WTC11 (cell line): ENCODE results near the gene ABCB4. TPM values are rescaled to one million over a fixed set of nuclear protein-coding genes. Genes with fewer than 3 reads are reported as not detected.

Source experiments
- ATAC-seq: fragments of 200-7000 bp; cut with Tn5 transposase; 2 replicates; pipeline ENCODE4 v1.10.0; 2021; ENCODE audit warnings: mild to moderate bottlenecking, moderate library complexity
- CTCF ChIA-PET: fragments of 300-600 bp; sonication (Branson Sonifier 250); formaldehyde crosslinking; loops from one replicate; lab custom pipeline; 2021; ENCODE audit warnings: antibody characterized with exemption; lab: Charles Lee
- POLR2A ChIA-PET: fragments of 350-600 bp; sonication (Branson Sonifier 250); formaldehyde crosslinking; loops from one replicate; lab custom pipeline; 2021; ENCODE audit warnings: antibody characterized with exemption; lab: Charles Lee
- DNase-seq: peaks from one replicate; pipeline ENCODE4 v3.0.0; 2021; ENCODE audit warnings: low spot score
- H3K27ac Mint-ChIP-seq: 2 replicates; pipeline ENCODE4 v1.8.0; 2021; ENCODE audit warnings: mixed read lengths
- H3K27me3 Mint-ChIP-seq: 2 replicates; pipeline ENCODE4 v1.8.0; 2021; ENCODE audit warnings: low read depth, mild to moderate bottlenecking, moderate library complexity, mixed read lengths
- H3K36me3 Mint-ChIP-seq: 2 replicates; pipeline ENCODE4 v1.8.0; 2021; ENCODE audit warnings: mixed read lengths
- H3K4me1 Mint-ChIP-seq: 2 replicates; pipeline ENCODE4 v1.8.0; 2022; ENCODE audit warnings: mixed read lengths
- H3K4me3 Mint-ChIP-seq: 2 replicates; pipeline ENCODE4 v1.8.0; 2021; ENCODE audit warnings: mild to moderate bottlenecking, moderate library complexity, mixed read lengths
- H3K9me3 Mint-ChIP-seq: 2 replicates; pipeline ENCODE4 v1.8.0; 2021; ENCODE audit warnings: mixed read lengths
- ATF1 ChIP-seq: sonication (generic); formaldehyde crosslinking; IDR thresholded peaks from 2 replicates; pipeline ENCODE4 v1.8.1; 2023; ENCODE audit warnings: mild to moderate bottlenecking, moderate library complexity, missing genetic modification reagents
- CDX4 ChIP-seq: fragments of 250-450 bp; sonication (Bioruptor Pico); IDR thresholded peaks from 2 replicates; pipeline ENCODE4 v1.9.0; 2021; ENCODE audit warnings: moderate library complexity, mild to moderate bottlenecking, inconsistent platforms, borderline replicate concordance
- CREB1 ChIP-seq: sonication (generic); formaldehyde crosslinking; IDR thresholded peaks from 2 replicates; pipeline ENCODE4 v1.8.0; 2023; ENCODE audit warnings: mild to moderate bottlenecking, missing genetic modification reagents
- EMX1 ChIP-seq: fragments of 250-450 bp; sonication (Bioruptor Pico); IDR thresholded peaks from 2 replicates; pipeline ENCODE4 v1.8.0; 2021; ENCODE audit warnings: mild to moderate bottlenecking
- GRHL2 ChIP-seq: fragments of 250-450 bp; sonication (Bioruptor Pico); IDR thresholded peaks from 2 replicates; pipeline ENCODE4 v1.8.0; 2022; ENCODE audit warnings: mild to moderate bottlenecking, moderate library complexity; ENCODE audit not compliant: insufficient replicate concordance, severe bottlenecking
- JAZF1 ChIP-seq: fragments of 250-450 bp; sonication (Bioruptor Pico); IDR thresholded peaks from 2 replicates; pipeline ENCODE4 v1.9.0; 2021; ENCODE audit warnings: moderate library complexity, mild to moderate bottlenecking, inconsistent platforms
- KAT7 ChIP-seq: sonication (generic); formaldehyde crosslinking; IDR thresholded peaks from 2 replicates; pipeline ENCODE4 v1.8.1; 2023; ENCODE audit warnings: missing genetic modification reagents, mild to moderate bottlenecking, borderline replicate concordance
- MAX ChIP-seq: sonication (generic); formaldehyde crosslinking; IDR thresholded peaks from 2 replicates; pipeline ENCODE4 v1.8.0; 2022; ENCODE audit warnings: mild to moderate bottlenecking, missing genetic modification reagents
- MXD4 ChIP-seq: fragments of 250-450 bp; sonication (Bioruptor Pico); IDR thresholded peaks from 2 replicates; pipeline ENCODE4 v1.8.0; 2021; ENCODE audit warnings: mild to moderate bottlenecking, moderate library complexity, borderline replicate concordance
- NFATC4 ChIP-seq: fragments of 250-450 bp; sonication (Bioruptor Pico); IDR thresholded peaks from 2 replicates; pipeline ENCODE4 v1.9.0; 2021; ENCODE audit warnings: mild to moderate bottlenecking
- NR2C2 ChIP-seq: sonication (generic); formaldehyde crosslinking; IDR thresholded peaks from 2 replicates; pipeline ENCODE4 v1.8.0; 2022; ENCODE audit warnings: mild to moderate bottlenecking, missing genetic modification reagents
- OVOL2 ChIP-seq: fragments of 250-450 bp; sonication (Bioruptor Pico); IDR thresholded peaks from 2 replicates; pipeline ENCODE4 v1.9.0; 2021; ENCODE audit warnings: mild to moderate bottlenecking, borderline replicate concordance
- RORB ChIP-seq: fragments of 250-450 bp; sonication (Bioruptor Pico); IDR thresholded peaks from 2 replicates; pipeline ENCODE4 v1.9.0; 2021; ENCODE audit warnings: mild to moderate bottlenecking
- SOX15 ChIP-seq: fragments of 250-450 bp; sonication (Bioruptor Pico); IDR thresholded peaks from 2 replicates; pipeline ENCODE4 v1.9.0; 2021; ENCODE audit warnings: mild to moderate bottlenecking
- TCF7 ChIP-seq: sonication (generic); formaldehyde crosslinking; IDR thresholded peaks from 2 replicates; pipeline ENCODE4 v1.8.0; 2022; ENCODE audit warnings: mild to moderate bottlenecking, low read depth, missing genetic modification reagents, moderate library complexity
- TP53 ChIP-seq: sonication (generic); formaldehyde crosslinking; IDR thresholded peaks from 2 replicates; pipeline ENCODE4 v1.8.1; 2023; ENCODE audit warnings: mild to moderate bottlenecking, missing genetic modification reagents
- ZNF121 ChIP-seq: sonication (generic); formaldehyde crosslinking; IDR thresholded peaks from 2 replicates; pipeline ENCODE4 v1.8.0; 2023; ENCODE audit warnings: missing genetic modification reagents
- ZNF263 ChIP-seq: sonication (generic); formaldehyde crosslinking; IDR thresholded peaks from 2 replicates; pipeline ENCODE4 v1.8.1; 2022; ENCODE audit warnings: low read depth, mild to moderate bottlenecking, moderate library complexity, missing genetic modification reagents
- ZNF396 ChIP-seq: fragments of 250-450 bp; sonication (Bioruptor Pico); IDR thresholded peaks from 2 replicates; pipeline ENCODE4 v1.8.0; 2021; ENCODE audit warnings: mild to moderate bottlenecking, moderate library complexity, borderline replicate concordance
- total RNA-seq: library from RNA; stranded (reverse); gene quantifications from 3 replicates; pipeline ENCODE4 v1.2.3, GENCODE V29; 2021
- TF ChIP-seq, protein P1 (sequence below): fragments of 250-450 bp; sonication (Bioruptor Pico); IDR thresholded peaks from 2 replicates; pipeline ENCODE4 v1.8.0; 2021; ENCODE audit warnings: mild to moderate bottlenecking
- TF ChIP-seq, protein P2 (sequence below): sonication (generic); formaldehyde crosslinking; IDR thresholded peaks from 2 replicates; pipeline ENCODE4 v1.8.0; 2022; ENCODE audit warnings: mild to moderate bottlenecking, missing genetic modification reagents
- TF ChIP-seq, protein P3 (sequence below): fragments of 250-450 bp; sonication (Bioruptor Pico); IDR thresholded peaks from 2 replicates; pipeline ENCODE4 v1.9.0; 2021; ENCODE audit warnings: mild to moderate bottlenecking
- TF ChIP-seq, protein P4 (sequence below): fragments of 250-450 bp; sonication (Bioruptor Pico); IDR thresholded peaks from 2 replicates; pipeline ENCODE4 v2.1.2; 2022; ENCODE audit warnings: mild to moderate bottlenecking, moderate library complexity
- TF ChIP-seq, protein P5 (sequence below): sonication (generic); formaldehyde crosslinking; IDR thresholded peaks from 2 replicates; pipeline ENCODE4 v1.8.1; 2023; ENCODE audit warnings: mild to moderate bottlenecking, missing genetic modification reagents, moderate library complexity
- TF ChIP-seq, protein P6 (sequence below): sonication (generic); formaldehyde crosslinking; IDR thresholded peaks from 2 replicates; pipeline ENCODE4 v1.8.1; 2022; ENCODE audit warnings: mild to moderate bottlenecking, missing genetic modification reagents, moderate library complexity, borderline replicate concordance

Gene ABCB4
- total RNA-seq, 1 experiment from 2014 or later: 1.2 TPM

DNA sequence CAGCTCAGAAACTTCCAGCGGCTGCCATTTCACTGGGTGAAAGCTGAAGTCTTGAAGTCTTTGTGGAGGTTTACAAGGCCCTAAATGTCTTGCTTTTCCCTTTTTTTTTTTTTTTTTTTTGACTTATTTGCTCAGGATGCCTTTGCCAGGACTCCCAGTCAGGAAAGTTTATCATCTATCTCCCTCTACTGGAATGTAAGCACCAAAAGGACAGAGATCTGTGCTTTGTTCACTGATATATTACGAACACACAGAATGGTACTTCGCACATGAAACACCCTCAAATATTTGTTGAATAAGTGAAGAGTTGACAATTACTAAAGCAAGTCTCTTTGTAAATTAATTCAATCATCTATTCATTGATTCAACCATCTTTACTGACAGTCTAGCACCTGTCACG lies 23.2 kb downstream of the ABCB4 start:
- H3K27me3 Mint-ChIP-seq: no peaks in the 10 kb centered on the region
- H3K4me1 Mint-ChIP-seq: peaks cover 16% of the 10 kb centered on the region
- no peaks in the 10 kb centered on the region for H3K36me3 Mint-ChIP-seq
- ATAC-seq (no peak), DNase-seq (no peak)
- POLR2A ChIA-PET: no interaction called here
- no peaks in the 10 kb centered on the region for H3K9me3 Mint-ChIP-seq
- CTCF ChIA-PET: interaction anchor here (0.6 kb wide), 2 partner anchors 107 to 204 kb away, joined by 3 to 4 read pairs; no protein-coding TSS in a partner anchor
- no peak overlapping the region for H3K4me3 Mint-ChIP-seq
- no peak overlapping the region for H3K27ac Mint-ChIP-seq
- no peak for TF ChIP-seq NFATC4 (CRISPR knock-in tag)
- TF ChIP-seq, protein P1, sequence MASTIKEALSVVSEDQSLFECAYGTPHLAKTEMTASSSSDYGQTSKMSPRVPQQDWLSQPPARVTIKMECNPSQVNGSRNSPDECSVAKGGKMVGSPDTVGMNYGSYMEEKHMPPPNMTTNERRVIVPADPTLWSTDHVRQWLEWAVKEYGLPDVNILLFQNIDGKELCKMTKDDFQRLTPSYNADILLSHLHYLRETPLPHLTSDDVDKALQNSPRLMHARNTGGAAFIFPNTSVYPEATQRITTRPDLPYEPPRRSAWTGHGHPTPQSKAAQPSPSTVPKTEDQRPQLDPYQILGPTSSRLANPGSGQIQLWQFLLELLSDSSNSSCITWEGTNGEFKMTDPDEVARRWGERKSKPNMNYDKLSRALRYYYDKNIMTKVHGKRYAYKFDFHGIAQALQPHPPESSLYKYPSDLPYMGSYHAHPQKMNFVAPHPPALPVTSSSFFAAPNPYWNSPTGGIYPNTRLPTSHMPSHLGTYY (CRISPR knock-in tag): no peak
- TF ChIP-seq OVOL2 (CRISPR knock-in tag): no peak
- TF ChIP-seq TCF7 (CRISPR knock-in tag): no peak
- TF ChIP-seq, protein P2, sequence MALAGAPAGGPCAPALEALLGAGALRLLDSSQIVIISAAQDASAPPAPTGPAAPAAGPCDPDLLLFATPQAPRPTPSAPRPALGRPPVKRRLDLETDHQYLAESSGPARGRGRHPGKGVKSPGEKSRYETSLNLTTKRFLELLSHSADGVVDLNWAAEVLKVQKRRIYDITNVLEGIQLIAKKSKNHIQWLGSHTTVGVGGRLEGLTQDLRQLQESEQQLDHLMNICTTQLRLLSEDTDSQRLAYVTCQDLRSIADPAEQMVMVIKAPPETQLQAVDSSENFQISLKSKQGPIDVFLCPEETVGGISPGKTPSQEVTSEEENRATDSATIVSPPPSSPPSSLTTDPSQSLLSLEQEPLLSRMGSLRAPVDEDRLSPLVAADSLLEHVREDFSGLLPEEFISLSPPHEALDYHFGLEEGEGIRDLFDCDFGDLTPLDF: no peak
- TF ChIP-seq NR2C2: no peak
- no peak for TF ChIP-seq CREB1 (CRISPR knock-in tag)
- no peak for TF ChIP-seq GRHL2 (CRISPR knock-in tag)
- TF ChIP-seq ZNF121 (CRISPR knock-in tag): no peak
- no peak for TF ChIP-seq EMX1 (CRISPR knock-in tag)
- TF ChIP-seq CDX4 (CRISPR knock-in tag): no peak
- TF ChIP-seq TP53 (CRISPR knock-in tag): no peak
- TF ChIP-seq SOX15 (CRISPR knock-in tag): no peak
- no peak for TF ChIP-seq RORB (CRISPR knock-in tag)
- TF ChIP-seq, protein P3, sequence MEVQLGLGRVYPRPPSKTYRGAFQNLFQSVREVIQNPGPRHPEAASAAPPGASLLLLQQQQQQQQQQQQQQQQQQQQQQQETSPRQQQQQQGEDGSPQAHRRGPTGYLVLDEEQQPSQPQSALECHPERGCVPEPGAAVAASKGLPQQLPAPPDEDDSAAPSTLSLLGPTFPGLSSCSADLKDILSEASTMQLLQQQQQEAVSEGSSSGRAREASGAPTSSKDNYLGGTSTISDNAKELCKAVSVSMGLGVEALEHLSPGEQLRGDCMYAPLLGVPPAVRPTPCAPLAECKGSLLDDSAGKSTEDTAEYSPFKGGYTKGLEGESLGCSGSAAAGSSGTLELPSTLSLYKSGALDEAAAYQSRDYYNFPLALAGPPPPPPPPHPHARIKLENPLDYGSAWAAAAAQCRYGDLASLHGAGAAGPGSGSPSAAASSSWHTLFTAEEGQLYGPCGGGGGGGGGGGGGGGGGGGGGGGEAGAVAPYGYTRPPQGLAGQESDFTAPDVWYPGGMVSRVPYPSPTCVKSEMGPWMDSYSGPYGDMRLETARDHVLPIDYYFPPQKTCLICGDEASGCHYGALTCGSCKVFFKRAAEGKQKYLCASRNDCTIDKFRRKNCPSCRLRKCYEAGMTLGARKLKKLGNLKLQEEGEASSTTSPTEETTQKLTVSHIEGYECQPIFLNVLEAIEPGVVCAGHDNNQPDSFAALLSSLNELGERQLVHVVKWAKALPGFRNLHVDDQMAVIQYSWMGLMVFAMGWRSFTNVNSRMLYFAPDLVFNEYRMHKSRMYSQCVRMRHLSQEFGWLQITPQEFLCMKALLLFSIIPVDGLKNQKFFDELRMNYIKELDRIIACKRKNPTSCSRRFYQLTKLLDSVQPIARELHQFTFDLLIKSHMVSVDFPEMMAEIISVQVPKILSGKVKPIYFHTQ (CRISPR knock-in tag): no peak
- TF ChIP-seq, all 79 proteins: peak for 0

- POLR2A ChIA-PET: no interaction called here
- no peak for ATAC-seq
- TF ChIP-seq MXD4 (CRISPR knock-in tag): no peak
- TF ChIP-seq ZNF263 (CRISPR knock-in tag): no peak
- TF ChIP-seq, protein P4, sequence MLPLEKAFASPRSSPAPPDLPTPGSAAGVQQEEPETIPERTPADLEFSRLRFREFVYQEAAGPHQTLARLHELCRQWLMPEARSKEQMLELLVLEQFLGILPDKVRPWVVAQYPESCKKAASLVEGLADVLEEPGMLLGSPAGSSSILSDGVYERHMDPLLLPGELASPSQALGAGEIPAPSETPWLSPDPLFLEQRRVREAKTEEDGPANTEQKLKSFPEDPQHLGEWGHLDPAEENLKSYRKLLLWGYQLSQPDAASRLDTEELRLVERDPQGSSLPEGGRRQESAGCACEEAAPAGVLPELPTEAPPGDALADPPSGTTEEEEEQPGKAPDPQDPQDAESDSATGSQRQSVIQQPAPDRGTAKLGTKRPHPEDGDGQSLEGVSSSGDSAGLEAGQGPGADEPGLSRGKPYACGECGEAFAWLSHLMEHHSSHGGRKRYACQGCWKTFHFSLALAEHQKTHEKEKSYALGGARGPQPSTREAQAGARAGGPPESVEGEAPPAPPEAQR (CRISPR knock-in tag): no peak
- TF ChIP-seq ZNF396: no peak
- no peak for TF ChIP-seq JAZF1 (CRISPR knock-in tag)
- TF ChIP-seq, protein P5, sequence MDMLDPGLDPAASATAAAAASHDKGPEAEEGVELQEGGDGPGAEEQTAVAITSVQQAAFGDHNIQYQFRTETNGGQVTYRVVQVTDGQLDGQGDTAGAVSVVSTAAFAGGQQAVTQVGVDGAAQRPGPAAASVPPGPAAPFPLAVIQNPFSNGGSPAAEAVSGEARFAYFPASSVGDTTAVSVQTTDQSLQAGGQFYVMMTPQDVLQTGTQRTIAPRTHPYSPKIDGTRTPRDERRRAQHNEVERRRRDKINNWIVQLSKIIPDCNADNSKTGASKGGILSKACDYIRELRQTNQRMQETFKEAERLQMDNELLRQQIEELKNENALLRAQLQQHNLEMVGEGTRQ (CRISPR knock-in tag): no peak
- no peak for TF ChIP-seq KAT7
- no peak for TF ChIP-seq OVOL2 (CRISPR knock-in tag)
- TF ChIP-seq, protein P2: no peak
- TF ChIP-seq ATF1 (CRISPR knock-in tag): no peak
- no peak for TF ChIP-seq MAX (CRISPR knock-in tag)
- no peak for TF ChIP-seq EMX1 (CRISPR knock-in tag)
- TF ChIP-seq, protein P6, sequence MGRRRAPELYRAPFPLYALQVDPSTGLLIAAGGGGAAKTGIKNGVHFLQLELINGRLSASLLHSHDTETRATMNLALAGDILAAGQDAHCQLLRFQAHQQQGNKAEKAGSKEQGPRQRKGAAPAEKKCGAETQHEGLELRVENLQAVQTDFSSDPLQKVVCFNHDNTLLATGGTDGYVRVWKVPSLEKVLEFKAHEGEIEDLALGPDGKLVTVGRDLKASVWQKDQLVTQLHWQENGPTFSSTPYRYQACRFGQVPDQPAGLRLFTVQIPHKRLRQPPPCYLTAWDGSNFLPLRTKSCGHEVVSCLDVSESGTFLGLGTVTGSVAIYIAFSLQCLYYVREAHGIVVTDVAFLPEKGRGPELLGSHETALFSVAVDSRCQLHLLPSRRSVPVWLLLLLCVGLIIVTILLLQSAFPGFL (CRISPR knock-in tag): no peak
Observed at GRCh38 chr7:87451187-87451586, 24.3 kb downstream of the ABCB4 start.

More at GRCh38 chr7:87451187-87451586, 24.3 kb downstream of the ABCB4 start:
- Mint-ChIP-seq H3K4me3 (no peak overlapping the region), H3K9me3 (no peaks in the 10 kb centered on the region), H3K27ac (no peak overlapping the region), H3K36me3 (no peaks in the 10 kb centered on the region), H3K27me3 (no peaks in the 10 kb centered on the region), H3K4me1 (peaks cover 11% of the 10 kb centered on the region)
- CTCF ChIA-PET: no interaction called here
- no peak for DNase-seq
